ENCODE results near the gene KLK15.

DNA sequence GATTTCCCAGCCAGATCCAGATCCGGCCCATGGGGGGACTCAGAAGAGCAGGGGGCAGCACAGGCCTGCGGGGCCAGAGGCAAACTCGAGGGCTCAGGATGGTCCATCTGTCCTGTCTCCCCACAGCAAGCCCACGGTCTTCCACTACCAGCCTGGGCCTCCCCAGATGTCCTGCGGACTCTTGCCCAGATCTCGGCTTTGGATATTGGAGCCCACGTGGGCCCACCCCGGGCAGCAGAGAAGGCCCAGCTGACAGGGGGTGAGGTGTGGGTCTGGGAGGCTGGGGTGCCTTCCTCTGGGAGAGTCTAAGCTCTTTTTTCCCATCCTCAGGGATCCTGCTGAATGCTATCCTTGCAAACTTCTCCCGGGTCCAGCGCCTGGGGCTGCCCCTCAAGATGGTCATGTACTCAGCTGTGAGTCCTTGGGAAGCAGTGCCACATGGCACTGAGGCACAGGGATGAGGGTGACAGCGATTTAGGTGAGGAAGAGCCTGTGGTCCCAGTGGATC is 39.8 kb downstream of the KLK15 start:
- TF ChIP-seq POLR2AphosphoS5 (IDR thresholded peaks at IDR 0.05; ENCODE audit: insufficient read depth in 1 of 2, low read depth in 1 of 2) = no peak
- TF ChIP-seq, protein P1, sequence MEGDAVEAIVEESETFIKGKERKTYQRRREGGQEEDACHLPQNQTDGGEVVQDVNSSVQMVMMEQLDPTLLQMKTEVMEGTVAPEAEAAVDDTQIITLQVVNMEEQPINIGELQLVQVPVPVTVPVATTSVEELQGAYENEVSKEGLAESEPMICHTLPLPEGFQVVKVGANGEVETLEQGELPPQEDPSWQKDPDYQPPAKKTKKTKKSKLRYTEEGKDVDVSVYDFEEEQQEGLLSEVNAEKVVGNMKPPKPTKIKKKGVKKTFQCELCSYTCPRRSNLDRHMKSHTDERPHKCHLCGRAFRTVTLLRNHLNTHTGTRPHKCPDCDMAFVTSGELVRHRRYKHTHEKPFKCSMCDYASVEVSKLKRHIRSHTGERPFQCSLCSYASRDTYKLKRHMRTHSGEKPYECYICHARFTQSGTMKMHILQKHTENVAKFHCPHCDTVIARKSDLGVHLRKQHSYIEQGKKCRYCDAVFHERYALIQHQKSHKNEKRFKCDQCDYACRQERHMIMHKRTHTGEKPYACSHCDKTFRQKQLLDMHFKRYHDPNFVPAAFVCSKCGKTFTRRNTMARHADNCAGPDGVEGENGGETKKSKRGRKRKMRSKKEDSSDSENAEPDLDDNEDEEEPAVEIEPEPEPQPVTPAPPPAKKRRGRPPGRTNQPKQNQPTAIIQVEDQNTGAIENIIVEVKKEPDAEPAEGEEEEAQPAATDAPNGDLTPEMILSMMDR (IDR thresholded peaks at IDR 0.05) = no peak
